Hematopoietic multipotent progenitor cell treated with erythropoietin and hydrocortisone succinate and interleukin-3 and kit ligand, for 4 days (in vitro differentiated cells): ENCODE data around the gene MEGF11.

Source experiments
- DNase-seq: peaks from one replicate; pipeline ENCODE4 v3.0.0-alpha.2; 2015

Gene MEGF11

DNA sequence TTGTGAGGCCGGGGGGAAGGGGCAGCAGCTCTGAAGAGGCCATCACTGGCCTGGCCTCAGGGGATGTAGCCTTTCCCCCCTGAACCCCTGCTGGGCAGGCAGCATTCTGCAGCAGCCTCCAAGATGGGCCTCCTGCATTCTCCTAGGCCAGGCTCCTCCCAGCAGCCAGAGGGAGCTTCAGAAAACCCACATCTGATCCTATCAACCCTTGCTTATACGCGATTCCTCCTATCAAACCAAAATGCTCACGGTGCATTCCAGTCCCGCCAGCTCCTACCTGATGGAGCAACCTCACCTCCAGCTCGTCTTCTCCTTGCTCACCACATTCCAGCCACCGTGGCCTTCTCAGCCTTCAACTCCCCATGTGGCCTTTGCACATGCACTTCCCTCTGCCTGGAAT is 85.7 kb downstream of the MEGF11 start:
- DNase-seq, result no peak

DNA sequence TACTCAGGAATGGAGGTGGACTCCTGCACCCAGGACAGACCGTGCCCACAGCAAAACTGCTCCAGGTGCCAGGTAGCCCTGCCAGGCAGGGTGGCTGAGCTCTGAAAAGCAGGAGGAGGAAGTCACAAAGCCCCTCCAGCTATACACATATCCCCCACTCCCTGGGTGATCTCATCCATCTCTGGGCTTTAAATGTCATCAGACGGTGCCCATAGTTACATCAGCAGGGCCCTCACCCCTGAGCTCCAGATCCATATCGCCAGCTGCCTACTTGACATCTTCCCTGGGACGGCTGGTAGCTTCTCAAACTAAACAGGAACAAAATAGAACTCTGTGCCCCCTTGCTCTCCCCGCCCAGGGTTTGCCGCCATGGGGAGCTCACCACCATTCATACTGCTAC is 87.7 kb downstream of the MEGF11 start:
- DNase-seq, result no peak

DNA sequence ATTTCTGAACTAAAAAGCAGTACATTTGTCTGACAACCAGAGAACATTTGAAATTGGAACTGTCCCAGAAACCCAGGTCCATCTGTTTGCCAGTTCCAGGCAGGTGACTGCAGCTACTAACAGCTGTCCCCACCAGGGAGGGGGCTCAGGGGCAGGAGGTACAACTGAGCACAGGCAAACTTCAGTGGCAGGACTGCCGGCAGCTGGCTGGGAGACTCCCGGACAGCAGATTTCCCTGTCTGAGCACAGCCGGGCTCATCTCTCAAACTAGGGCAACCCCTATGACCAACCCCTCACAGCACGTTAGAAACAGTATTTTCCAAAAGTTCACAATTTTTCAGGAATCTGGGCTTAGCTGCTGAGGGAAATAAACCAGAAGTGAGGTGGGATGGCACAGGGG is 88.8 kb downstream of the MEGF11 start:
- no peak for DNase-seq

DNA sequence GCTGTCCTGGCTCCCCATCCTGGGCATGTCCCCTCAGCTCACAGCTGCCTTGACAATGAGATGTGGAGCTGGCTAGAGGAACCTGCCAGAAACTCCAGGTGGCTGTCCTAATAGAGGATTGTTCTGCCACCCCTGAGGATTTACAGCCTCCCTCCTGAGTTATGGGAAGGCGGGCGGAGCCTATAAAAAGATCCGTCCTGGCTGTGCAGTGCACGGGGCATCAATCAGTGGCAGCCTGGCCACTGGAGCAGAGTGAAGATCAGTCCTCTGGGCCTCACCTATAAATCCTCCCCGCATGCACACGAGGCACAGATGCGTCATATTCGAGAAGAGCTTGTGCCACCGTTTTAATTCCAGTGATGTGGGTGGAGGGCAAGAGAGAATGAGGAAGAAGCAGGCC is 90.0 kb downstream of the MEGF11 start:
- no peak for DNase-seq

DNA sequence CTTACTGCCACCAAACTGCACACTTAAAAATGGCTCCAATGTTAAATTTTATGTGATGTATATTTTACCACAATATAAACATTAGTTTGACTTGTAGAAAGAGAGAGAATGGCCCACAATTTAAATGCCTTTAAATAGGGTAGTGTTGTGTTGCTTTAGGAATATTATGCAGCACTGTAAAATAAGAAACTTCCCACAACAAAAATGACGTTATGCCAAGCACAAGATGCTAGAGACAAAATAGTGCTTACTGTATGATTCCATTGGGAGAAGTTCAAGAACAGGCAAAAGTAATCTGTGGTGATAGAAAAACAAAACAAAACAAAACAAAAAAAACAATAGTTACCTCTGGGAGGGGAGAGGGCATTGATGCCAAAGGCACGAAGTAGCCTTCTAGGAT is 91.3 kb downstream of the MEGF11 start:
- no peak for DNase-seq

DNA sequence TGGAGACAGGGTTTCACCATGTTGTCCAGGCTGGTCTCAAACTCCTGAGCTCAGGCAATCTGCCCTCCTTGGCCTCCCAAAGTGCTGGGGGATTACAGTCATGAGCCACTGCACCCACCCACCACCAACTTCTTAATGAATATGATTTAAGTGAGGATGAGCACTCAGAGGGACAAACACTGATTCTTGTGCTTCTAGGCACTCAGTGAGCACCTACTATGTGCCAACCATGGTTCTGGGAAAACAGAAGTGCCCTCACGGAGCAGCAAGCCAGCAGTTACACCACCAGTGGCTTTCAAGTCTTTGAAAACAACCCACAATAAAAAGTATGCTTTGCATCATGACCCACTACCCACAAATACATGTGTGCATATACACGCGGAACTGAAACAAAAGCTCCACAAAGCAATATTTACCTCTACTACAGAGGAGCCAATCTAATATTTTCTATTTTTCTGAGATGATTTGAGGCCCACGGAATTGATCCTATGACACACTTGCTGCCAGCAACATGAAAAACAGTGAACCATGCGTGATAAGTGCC is 91.9 kb downstream of the MEGF11 start:
- DNase-seq, result no peak

DNA sequence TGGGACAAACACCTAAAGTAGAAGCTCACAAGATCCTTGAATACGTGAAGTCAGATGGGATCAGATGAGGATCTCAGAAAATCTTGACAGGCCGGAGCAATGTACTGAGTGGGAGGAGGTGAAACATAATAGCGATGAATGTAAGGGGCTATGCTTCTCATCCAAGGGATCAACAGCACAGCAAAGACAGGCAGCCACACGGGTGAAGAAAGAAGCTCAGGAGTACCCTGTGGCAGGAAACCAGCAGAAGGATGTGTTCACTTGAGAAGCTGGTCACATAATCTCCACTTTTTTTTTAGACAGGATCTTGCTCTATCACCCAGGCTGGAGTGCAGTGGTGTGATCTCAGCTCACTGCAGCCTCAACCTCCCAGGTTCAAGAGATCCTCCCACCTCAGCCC is 92.4 kb downstream of the MEGF11 start:
- DNase-seq, result no peak

DNA sequence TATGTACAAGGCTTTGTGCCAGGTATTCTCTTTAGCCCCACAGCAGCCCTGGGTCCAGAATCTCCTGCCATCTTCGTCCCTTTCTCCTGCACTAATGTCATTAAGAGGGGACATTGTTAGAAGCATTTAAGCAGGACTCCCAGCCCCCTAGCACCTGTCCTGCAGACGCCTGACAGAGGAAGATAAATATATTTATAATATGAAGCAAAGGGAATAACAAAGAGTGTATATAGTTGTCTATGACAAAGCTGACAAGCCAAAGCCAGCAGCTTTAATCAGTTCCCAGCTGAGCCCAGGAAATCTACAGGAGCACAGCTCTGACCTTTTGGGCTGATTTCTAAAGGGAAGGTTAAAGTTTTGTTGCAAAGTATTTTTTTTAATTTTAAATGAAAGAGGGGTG is 96.0 kb downstream of the MEGF11 start:
- no peak for DNase-seq

DNA sequence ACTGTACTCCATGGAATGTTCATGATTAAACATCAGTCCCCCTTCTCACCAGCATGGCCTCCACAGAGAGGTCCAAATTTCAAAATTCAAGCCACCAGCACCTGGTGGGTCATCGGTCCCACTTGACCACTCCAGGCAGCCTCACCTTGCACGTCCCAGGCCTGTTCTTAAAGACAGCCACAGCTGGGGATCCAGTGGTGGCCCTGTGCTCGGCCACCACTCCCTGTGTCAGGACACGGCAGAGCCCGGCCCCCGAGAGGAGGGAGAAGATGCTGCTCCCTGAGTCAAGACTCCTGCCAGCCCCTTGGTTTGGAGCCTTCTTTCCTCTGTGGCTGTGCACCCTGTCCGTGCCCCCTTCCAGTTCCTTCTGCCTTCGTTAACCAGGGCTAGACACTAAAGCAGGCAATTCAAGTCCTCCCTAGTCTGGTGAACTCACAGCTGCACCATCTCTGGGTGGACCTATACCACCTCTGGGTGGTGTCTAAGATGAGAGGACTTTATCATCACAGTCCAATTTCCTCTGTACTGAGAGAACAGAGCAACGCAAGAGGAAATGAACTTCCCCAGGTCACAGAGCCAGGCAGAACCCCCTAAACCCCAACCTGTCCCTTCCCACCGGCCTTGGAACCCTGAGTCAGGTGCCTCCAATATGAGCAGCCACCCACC is 97.1 kb downstream of the MEGF11 start:
- no peak for DNase-seq

DNA sequence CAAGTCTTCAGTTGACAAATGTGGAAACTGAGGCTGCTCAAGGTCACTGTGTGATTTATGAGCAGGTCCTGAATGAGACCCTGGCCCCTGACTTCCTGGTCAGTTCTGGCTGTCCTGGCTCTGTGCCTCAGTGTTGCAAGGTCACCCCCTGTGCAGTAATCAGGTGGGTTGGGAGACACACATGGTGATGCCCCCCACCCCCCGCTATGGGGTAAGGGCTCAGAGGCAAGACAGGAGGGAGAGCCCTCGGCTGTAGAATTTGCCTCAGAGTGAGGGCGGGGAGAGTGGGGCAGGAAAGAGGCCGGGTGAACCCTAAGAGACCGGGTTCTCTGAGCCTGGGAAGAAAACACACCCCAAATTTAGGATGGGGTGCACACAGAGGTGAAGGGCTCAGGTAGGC is 98.5 kb downstream of the MEGF11 start:
- DNase-seq, result no peak

DNA sequence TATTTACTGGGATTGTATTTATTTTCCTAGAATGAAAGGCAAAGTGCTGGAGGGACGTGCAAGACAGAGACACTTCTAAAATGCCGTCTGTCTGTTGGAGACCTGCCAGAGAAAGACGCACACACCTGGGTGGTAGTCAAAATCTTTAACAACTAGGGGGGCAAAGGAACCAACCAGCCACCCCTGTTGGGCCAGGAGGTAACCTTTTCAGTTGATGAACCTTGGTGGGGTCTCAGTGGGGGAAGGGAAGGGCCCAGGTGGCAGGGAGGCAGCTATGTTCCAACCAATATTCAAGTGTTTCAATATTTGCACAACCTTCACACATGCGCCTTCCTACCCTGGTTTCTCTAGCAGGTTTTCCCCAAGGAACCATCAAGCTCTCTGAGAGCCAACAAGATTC is 99.0 kb downstream of the MEGF11 start:
- DNase-seq, result no peak

DNA sequence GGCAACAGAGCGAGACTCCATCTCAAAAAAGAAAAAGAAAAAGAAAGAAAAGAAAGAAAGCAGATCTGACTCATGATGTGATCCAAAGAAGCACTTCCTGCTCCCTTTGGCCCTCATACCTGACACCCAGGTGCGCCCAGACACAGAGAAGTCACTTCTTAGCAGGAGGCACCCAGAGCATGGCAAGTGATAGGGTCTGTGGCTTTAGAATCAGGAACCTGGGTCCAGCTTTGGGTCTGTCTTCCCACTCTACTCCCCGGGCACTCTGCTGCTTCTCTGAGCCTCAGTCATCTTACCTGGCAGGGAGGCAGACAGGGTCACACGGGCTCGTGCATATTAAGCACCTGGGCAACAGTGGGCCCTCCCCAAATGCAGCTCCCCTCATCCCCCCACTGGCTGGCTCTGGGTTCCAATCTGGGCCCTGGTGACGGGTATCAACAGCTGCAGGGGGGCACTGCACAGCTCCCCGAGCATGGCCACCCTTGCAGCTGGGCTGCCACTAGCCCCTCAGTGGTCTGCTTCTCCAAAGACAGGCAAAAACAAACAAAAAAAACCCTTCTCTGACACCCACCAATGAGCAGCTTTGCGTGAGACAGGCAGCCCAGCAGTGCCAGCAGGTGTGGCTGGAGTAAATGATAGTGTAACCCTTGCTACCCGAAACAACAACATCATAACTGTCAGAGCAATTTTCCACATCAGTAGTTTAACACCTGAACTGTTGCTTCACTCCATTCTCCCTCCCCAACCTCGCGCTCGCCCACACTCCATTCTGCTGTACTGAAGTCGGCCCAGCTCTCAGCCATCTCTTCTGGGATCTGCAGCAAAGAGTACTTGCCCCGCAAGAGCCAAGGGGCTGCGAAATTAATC is 99.8 kb downstream of the MEGF11 start:
- no peak for DNase-seq

DNA sequence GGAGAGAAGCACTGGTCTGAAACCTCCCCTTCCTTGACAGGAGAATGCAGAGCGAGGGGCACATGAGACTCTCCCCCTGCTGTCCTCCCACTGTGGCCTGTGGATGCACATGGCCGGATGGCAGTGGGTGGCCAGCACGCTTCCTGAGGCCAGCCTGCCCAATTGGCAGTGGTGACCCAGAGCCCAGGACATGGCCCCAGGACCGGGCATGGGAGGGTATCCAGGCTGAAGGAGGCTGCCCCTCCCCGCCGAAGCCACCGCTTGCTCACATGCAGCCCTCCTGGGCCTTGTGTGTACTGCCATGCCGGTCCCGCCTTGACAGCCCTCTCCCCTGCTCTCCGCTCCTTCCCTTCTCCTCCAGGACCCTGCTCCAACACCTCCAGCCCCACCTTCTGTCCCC is 100.9 kb downstream of the MEGF11 start:
- no peak for DNase-seq

DNA sequence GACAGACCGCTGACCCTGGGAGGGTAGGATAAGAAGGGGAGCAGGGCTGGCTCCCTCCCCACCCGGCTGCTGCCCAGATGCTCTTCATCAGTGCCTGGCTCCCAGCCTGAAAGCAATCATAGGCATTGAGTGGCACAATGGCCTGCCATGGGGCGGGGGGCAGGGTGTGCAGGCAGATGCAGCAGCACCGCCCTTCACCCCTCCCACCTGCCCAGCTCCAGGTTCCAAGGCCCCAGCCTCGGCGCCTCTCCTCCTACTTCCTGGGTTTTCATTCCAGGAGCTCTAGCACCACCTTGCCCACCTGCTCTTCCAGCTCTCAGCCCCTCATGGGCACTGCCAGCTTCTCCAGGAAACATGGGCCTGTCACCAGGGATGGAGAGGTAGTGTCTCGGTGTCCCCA is 101.7 kb downstream of the MEGF11 start:
- DNase-seq, result no peak

DNA sequence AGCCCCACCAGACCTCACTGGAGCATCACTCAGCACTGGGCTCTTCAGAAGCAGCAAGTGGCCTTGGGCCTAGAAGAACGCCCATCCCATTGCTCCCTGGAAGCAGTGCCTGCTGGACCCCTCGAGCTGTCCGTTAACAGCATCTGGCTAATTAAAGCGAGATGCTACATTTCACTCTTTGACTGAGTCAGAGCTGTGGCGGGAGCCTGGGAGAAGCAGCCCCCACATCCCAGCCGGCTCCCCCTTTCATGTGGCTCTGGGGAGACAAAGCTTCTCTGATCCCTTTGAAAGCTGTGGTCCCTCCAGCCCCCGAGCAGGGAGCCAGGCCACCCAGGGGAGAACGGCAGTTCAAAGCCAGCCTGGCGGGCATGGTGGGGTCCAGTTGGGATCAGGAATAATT is 103.7 kb downstream of the MEGF11 start:
- DNase-seq, result no peak

DNA sequence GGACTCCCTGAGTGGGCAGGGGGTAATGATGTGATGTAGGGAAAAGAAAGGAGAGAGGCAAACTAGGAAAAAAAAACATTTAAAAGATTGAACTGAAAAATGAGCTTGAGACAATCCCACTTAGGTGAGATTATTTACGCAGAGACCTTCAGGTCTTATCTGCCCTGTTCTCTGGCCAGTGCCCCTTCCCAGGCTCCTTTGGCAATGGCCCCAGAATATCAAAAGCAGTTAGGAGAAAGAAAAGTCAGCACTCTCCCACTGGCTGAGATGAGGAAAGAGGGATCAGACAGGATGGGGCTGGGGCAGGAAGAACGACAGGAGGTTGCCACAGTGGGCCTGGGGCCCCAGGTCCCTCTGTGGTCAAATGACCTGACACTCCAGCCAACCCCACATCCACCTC is 105.4 kb downstream of the MEGF11 start:
- no peak for DNase-seq

DNA sequence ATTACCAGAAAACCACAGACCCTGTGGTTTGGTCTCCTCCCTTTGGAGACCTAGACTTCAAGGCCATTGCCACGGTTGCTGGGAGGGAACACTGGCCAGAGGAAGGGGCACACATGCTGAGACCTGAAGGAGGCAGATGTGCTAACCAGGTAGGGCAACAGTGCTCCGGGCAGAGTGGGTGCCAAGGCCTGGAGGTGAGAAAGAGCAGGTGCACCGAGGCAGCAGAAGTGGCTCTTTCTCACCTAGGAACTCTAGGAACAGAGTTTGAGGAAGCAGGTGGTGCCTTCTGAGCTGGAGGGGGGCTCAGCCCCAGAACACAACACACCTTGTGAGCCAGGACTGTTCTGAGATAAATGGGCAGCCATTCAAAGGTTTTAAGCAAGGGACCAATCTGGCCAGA is 106.1 kb downstream of the MEGF11 start:
- no peak for DNase-seq

DNA sequence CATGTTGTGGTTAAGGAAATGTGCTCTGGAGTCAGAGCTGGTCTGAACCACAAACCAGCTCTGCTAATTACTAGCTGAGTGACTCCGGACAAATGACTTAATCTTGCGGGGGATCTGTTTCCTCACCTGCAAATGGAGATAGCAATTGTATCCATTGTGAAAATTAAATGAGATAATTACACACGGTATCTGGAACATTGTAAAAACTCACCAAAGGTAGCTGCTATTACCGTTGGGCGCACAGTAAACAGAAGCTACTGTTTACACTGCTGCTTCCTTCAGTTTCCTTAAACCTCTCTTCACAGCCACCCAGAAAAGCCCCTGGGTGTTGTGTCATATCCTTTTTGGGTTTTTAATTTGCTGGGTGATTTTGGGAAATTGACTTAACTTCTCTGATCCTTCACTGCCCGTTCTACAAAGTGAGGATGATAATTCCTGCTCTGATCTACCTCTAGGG is 107.8 kb downstream of the MEGF11 start:
- peak; percentile 38 for DNase-seq

DNA sequence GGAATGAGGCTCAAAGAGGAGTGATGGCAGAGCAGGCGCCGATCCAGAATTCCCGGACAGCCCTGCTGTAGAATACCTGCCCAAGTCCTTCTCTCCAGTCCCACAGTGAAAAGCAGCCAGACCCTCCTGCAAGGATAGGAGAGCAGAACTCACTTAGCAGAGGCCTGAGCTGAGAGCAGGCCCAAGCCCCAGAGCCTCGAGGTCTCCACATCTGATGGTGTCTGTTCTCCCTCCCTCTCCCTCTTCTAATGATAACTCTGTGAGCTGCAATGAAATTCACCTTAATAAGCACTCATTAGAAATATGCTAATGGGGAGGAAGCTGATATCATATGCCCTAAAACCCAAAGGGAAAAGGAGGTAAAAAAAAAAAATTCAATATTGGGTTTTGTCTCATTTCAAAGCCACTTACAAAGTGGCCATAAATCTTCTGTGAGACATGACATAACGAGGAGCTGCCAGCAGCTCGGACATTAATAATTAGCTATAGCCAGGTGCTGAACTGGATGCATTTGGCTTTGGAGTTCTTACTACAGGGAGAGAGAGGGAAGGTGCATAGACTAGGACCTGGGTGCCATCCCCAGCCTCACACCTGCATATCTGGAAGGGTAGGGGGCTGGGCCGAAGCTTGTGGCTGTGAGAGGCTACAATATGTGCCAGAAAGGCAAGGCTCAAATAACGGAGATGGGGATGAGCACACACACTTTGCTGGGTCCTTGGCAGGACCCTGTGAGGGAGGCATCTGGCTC is 108.4 kb downstream of the MEGF11 start:
- DNase-seq, result no peak

DNA sequence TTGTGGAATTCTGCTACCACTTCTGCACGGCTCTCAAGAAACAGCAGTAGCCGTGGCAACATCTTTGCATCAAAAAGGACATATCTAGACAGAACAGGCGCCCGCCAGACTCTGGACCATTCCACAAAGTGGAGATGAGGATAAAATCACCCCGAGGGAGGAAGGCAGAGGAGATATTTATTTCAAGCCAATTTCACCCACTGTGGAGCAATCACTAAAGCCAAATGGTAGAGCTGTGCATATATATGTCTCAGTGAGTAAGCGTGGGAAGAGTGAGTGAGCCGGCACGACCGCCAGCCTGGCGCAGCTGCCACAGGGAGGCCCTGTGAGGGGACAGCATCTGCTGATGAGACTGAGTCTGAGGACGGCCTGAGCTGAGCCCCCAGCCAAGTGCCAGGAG is 111.3 kb downstream of the MEGF11 start:
- no peak for DNase-seq

DNA sequence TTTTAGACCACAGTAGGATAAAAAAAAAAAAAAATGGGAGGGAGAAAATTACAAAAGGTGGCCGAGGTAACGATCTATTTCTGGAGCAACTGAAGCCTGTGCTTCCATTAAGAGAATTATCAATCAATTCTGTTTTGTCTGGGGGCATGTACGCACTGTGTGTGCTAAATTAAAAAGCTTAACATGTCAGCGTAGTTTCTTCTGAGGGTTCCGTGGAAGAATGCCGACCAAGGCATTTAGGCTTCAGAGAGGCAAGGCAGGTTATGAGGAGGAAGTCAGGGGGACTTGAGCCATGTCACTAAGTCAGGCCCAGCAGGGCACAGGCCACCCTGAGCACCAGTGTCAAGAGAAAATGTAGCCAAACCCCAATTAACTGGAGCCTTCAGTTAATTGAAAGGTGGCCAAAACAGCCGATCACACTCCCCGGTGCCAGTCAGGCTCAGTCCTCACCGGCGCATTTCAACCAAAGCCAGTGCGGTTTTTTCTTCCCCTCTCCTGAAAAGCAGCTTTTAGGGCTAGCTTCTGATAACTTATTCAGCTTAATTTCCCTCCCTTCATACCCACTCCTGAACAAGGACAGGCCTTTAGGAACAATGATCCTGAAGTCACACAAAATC is 113.9 kb downstream of the MEGF11 start:
- no peak for DNase-seq

DNA sequence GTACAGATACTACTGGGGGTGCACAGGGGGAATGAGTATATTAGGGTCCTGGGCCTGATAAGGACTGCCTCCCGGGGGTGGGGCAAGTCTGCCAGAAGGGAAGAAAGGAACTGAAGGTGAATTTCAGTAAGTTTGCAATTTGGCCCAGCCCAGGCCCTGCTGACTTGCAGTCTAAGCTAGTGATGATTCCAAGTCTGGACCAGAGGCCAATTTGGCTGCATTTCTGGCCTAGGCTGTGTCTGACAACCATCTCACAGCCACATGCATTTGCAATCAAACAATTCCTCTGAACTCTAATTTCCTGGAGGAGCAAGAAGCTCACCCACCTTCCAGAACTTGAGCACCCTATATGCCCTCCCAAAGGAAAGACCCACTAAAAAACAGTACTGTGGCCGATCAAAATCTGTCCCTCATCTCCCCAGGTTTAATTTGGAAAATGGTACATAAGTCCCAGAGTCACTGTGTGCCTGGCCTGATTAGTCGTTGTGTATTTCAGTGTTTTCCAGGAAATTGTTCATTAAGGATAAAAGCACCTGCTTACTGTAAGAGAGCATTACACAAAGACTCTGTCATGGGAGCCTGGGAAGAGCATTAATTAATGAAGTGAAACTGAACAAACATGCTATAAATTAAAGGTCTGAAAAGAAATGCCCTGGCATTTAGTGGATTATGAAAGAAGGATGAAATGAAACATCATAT is 114.5 kb downstream of the MEGF11 start:
- DNase-seq, result no peak
